G401 (cell line): ENCODE measurements around the gene EPHA1. TPM values are rescaled to one million over a fixed set of nuclear protein-coding genes. Genes with fewer than 3 reads are reported as not detected.

Experiments used
- DNase-seq: peaks from one replicate; pipeline ENCODE4 v3.0.0-alpha.2; 2015; ENCODE audit warnings: low spot score
- in situ Hi-C: cut with HindIII; loops from 2 replicates; pipeline ENCODE4 v1.10.0; 2016; ENCODE audit warnings: low sequenced_read_pairs, mixed read lengths
- total RNA-seq: library from RNA; depleted of rRNA; stranded (reverse); fragments of >200 nt; shearing (Covaris generic); gene quantifications from 2 replicates; pipeline ENCODE4 v1.2.3, GENCODE V29; 2014

EPHA1 gene
- total RNA-seq, 1 experiment from 2014 or later, result not detected

DNA sequence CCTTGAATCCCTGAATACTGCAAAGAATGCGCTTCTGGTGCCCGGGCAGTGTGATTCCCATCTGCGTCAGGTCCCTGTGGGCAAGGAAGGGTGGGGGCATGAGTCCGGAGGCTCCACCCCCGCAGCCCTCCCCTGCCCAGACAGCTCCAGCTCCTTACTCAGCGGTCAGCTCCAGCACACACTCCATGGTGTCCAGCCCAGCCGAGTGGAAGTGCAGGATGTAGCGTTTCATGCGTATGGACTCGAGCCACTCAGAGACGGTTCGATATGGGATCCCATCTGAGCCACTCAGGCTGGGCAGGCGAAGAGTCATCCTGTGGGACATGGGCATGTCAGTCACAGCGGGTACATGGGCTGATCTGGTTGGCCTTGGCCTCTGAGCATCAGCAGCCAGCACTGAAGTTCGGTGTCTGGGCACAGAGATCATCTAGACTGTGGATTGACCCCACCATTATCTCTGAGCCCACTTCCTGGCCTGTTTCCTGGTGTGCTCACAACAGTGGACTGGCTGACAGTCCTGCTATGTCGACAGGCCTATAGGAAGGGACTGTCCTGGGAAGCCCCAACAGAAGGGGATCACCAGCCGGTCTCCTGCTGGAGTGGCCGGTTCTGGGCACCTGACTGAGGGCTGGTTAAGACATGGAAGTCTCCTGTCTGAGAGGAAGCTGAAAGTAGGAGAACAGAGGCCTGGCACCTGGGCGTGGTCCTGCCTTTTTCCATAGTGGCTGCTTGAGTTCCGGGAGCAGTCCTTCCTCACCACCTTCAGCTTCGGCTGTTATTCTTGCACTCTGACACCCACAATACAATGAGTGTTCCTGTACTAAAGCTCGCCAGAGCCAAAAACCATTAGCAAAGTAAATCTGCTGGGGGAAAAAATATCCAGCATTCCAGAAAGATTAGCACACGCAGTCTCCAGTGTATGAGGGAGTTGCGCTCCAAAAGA lies 16.9 kb downstream of the EPHA1 start:
- in situ Hi-C loops, result no loop called here
- peak; percentile 53 for DNase-seq

DNA sequence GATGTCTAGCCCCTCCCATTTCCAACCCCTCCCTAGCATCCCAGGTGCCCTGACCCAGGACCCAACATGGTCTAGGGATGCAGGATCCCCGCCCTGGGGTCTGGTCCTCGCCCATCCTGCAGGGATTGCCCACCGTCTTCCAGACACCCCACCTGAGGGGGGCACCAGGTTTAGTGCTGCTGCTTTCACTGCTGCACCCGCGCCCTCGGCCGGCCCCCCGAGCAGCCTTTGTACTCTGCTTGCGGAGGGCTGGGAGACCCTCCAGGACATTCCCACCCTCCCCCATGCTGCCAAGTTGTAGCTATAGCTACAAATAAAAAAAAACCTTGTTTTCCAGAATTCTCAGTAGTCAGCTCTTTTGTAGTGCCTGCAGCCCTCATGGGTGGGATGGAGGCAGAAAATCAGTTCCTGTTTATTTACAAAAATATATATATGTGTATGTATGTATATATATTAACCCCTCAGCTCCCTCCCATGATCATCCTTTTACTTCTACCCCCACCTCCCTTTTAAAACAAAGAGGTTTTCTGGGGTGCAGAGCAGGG lies 17.8 kb downstream of the EPHA1 start:
- in situ Hi-C loops, result no loop called here

DNA sequence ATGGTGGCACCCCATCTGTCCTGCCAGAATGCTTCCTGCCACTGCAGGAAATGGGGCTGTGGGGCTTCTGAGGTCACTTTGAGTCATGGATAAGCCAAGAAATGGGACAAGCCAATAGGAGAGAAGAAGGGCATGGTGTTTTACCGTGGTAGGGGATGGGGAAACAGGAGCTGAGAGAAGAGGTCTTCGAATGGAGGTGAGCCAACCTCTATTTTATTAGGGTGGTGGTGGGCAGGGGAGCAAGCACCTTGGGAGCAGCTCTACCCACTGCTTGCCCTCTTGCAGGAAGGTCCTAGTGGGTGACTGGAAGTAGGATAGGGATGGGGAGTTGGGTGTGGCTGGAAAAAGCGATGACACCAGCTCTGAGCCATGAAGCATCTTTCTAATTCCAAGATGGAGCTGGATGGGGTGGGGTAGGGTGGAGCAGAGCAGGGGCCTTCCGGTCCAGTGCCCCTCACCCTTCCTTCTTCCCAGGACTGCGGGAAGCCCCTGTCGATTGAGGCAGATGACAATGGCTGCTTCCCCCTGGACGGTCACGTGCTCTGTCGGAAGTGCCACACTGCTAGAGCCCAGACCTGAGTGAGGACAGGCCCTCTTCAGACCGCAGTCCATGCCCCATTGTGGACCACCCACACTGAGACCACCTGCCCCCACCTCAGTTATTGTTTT lies 18.4 kb downstream of the EPHA1 start:
- in situ Hi-C loops, result no loop called here
- no peak for DNase-seq

More for the DNA sequence above, 17.8 kb downstream of the EPHA1 start:
- DNase-seq, result no peak

DNA sequence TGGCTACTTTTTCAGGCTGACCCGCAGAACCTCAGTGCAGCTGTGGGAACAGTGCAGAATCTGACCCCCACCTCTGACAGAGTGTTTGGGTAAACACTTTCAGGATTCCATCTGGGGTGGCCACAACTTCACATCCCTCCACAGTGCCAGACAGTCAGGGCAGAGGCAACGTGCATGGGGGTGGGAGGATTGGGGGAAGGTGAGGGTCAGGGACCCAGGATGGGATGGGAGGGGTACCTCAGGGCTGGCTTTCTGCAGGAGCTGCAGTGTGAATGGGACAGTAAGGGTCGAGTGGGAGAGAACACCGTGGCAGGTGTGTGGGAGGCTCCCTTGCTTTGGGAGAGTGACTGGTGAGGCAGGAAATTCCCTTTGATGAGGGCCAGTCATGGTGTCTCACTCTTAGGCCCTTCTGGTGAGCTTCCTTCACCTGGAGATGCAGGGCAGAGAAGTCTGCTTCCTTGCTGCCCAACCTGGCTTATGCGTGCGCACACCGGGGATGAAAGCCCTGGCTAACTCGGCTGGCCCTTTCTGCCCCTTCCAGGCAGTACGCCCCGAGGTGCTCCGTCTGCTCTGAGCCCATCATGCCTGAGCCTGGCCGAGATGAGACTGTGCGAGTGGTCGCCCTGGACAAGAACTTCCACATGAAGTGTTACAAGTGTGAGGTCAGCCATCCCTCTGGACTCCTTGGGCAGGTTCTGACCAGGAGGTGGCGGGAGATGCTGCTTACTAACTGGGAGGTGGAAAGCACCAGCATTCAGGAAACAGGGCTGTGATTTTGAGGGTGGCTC lies 19.1 kb downstream of the EPHA1 start:
- DNase-seq, result peak; percentile 54
- in situ Hi-C loops, result no loop called here

DNA sequence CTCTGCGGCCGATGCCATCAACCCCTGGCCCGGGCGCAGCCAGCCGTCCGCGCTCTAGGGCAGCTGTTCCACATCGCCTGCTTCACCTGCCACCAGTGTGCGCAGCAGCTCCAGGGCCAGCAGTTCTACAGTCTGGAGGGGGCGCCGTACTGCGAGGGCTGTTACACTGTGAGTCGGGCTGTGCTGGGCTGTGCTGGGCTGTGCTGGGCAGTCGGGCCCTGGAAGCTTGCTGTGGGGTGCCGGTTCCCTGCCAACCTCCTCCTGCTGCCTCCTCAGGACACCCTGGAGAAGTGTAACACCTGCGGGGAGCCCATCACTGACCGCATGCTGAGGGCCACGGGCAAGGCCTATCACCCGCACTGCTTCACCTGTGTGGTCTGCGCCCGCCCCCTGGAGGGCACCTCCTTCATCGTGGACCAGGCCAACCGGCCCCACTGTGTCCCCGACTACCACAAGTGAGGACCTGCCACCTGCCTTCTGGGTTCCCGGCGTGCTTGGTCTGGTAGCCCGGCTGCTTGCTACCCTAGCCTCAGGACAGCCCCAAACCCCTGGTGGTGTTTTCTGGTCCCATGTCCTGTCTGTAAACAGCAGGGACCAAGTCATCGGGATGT lies 20.1 kb downstream of the EPHA1 start:
- in situ Hi-C loops, result no loop called here

DNA sequence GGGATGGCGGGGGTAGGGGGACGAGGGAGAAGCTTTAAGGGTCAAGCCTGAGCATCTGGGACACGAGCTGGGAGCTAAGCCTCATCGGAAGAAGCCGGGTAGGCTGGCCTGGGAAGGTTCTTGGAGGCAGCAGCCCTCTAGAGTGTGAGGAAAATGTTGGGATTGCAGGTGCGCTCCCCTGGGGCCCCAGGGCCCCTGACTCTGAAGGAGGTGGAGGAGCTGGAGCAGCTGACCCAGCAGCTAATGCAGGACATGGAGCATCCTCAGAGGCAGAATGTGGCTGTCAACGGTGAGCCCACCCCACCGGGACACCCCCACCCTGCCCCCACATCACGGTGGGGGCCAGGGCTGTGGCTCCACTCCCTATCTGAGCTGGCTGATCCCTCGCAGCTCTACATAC lies 20.6 kb downstream of the EPHA1 start:
- no peak for DNase-seq
- in situ Hi-C loops, result no loop called here

More for the DNA sequence above, 20.1 kb downstream of the EPHA1 start:
- no peak for DNase-seq

DNA sequence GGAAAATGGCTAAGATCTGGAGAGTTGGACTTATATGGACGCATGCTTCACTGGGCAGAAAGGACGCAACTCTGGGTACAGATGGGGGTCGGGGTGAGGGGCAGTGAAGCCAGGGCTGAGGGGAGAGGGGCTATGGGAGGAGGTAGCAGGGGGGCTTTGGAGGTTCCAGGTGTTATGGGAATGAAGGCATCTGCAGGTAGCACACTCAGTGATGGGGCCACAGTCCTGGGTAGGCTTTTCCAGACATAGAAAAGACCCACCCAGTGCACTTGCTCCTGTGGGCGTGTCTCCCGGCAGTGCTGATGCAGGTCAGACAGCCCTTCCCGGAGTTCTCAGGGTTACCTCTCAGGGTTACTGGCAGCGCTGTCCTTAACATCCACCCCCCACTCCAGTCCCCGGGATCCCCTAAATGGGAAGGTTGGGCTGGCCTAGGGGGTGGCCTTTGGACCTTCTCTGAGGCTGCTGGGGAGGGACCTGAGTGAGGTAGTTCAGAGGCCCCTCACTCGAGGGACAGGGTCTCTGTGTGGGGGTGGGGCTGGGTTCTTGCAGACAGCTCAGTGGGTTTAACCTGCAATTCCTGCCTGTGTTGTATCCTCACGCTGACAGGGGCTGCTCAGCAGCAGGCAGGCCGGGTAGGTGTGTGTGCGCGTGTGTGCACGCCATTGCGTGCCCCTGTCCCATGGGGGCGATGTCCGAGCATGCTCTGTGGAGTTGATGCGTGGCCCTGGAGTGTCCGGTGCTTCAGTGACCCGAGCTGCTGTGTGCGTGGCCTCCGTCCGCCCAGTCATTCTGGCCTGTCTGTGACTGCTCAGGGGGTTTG lies 21.3 kb downstream of the EPHA1 start:
- in situ Hi-C loops, result no loop called here
- no peak for DNase-seq

DNA sequence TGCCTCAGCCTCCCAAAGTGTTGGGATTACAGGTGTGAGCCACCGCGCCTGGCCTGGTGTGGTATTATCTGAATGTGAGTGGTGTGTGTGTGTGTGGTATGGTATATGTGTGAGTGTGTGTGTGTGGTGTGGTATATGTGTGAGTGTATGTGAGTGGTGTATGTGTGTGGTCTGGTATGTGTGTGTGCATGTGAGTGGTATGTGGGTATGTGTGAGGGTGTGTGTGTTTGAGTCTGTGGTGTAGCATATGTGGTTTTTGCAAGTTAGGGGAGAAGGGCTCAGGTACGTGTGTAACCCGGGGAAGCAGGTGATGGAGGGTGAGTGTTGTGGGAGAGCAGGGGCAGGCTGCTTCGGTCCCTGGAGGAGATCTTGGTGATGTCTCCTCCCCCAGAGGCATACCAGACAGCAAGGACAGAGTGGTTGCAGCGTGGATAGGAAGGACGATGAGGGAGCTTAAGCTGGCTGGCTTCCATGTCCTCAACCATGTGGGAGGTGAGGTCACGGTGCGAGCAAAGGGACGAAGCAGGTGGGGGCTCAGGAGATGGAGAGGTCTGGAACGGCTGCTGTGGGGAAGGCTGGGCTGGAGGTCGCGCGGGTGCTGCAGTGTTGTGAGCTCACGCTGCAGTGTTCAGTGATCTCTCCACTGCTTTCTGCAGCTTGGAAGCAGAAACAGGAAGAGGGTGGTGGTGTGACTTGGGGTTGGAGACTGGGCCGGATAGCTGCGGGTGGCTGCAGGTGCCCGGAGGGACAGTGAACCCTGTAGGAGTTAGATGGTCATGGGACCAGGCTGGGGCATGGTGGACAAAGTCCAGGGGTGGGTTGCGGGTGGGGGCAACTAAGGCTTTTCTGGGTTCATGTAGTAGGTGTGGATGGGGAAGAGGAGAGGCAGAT lies 22.5 kb downstream of the EPHA1 start:
- peak; percentile 47 for DNase-seq
- in situ Hi-C loops, result no loop called here

DNA sequence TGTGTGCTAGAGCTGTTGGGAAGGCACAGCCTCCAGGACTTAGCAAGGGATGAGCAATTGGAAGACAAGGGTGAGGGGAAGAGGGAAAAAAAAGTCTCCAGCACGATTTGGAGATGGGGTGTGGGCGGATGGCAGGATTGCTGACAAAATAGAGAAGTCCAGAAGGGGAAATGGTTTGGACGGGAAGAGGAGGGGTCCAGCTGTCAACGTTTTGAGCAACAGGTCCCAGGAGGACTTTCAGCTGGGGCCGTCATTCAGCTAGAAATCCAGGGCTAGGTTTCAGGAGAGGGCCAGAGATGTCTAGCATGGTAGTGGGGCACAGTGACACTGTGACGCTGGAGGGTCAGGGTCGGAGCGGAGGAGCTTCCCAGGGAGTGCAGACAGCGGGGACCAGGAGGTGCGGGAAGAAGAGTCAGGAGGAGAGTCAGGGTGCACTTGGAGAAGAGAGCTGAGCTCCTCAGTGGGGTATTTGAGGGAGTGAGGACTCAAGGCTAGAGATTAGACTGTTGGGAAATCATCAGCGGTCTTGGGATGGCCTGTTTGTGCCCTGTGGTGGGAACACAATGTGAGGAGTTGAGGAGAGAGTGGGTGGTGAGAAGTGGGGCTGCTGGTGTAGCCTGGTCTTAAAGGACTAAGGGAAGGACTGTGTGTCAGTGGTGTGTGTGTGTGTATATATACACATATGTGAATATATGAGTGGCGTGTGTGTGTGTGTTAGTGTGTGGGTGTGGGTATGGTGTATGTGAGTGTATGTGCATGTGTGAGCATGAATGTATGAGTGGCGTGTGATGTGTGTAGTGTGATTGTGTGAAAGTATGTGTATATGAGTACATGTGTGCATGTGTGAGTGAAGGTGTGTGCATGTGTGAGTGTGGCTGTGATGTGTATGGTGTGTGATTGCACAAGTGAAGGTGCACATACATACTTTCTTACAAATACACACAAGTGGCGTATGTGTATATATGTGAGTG lies 23.7 kb downstream of the EPHA1 start:
- in situ Hi-C loops, result no loop called here
- DNase-seq, result no peak

DNA sequence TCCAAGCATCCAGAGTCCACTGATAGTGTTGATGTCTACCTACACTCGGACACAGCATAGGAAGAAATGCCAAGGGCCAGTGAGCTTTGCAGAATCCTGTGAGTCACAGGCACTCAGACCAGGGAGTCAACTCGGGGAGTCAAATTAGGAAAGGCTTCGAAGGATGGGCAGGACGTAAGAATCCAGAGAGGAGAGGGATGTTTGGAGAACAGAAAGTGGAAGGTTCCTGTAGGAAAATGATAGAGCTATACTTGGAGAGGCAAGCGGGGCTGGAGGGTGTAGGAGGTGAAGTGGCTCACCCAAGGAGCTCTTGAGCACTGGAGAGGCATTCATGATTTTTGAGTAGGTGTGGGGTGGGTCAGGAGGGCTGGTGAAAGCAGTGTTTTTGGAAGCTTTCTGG lies 24.5 kb downstream of the EPHA1 start:
- peak; percentile 48 for DNase-seq
- in situ Hi-C loops, result no loop called here

DNA sequence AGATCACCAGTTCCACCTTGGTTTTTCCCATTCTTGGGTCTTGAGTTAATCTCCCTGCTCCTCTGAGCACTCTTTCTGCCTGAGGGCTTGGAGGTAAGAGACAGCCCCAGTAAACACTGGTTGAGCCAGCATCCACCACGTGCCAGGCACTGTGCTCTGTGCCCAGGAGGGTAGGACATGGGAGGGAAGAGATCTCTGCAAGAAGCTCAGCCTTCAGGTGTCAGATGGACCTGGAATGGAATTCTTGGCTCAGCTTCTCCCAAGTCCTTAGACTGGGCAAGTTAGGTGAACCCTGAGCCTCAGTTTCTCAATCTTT lies 25.1 kb downstream of the EPHA1 start:
- in situ Hi-C loops, result no loop called here
- DNase-seq, result no peak

DNA sequence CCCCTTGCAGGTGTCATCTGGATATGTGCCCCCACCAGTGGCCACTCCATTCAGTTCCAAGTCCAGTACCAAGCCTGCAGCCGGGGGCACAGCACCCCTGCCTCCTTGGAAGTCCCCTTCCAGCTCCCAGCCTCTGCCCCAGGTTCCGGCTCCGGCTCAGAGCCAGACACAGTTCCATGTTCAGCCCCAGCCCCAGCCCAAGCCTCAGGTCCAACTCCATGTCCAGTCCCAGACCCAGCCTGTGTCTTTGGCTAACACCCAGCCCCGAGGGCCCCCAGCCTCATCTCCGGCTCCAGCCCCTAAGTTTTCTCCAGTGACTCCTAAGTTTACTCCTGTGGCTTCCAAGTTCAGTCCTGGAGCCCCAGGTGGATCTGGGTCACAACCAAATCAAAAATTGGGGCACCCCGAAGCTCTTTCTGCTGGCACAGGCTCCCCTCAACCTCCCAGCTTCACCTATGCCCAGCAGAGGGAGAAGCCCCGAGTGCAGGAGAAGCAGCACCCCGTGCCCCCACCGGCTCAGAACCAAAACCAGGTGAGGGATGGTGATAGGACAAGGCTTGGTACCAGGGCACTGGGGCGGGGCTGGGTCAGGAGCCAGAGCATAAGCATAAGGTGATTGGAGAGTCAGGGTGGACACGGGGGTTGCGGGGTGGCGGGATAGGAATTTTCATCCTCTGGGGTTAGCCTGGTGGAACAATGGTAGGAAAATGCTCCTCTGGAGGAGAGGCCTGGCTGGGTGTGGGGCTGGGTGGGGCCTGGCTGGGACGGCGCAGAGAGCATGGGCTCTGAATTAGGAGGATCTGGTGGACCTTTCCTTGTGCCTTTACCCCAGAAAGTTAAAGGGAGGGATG lies 25.6 kb downstream of the EPHA1 start:
- in situ Hi-C loops, result no loop called here
- no peak for DNase-seq

DNA sequence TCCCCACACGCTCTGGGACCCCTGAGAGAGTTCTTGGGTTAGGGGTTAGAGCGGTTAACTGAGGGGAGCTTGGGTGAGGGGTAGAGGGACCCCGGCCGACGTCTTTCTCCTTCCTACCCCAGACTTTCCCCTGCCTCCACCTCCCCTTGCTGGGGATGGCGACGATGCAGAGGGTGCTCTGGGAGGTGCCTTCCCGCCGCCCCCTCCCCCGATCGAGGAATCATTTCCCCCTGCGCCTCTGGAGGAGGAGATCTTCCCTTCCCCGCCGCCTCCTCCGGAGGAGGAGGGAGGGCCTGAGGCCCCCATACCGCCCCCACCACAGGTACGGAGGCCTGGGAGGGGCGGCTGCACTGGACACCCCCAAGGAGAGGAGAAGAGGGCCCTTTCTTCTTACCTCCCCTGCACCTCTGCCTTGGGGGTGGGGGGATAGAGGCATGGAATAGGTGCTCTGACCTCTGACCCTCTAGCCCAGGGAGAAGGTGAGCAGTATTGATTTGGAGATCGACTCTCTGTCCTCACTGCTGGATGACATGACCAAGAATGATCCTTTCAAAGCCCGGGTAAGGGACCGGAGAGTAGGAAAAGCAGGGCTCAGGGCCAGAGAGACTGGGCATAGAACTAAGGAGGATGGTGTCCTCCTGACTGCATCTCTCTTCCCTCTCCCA lies 26.4 kb downstream of the EPHA1 start:
- DNase-seq, result no peak
- in situ Hi-C loops, result no loop called here

DNA sequence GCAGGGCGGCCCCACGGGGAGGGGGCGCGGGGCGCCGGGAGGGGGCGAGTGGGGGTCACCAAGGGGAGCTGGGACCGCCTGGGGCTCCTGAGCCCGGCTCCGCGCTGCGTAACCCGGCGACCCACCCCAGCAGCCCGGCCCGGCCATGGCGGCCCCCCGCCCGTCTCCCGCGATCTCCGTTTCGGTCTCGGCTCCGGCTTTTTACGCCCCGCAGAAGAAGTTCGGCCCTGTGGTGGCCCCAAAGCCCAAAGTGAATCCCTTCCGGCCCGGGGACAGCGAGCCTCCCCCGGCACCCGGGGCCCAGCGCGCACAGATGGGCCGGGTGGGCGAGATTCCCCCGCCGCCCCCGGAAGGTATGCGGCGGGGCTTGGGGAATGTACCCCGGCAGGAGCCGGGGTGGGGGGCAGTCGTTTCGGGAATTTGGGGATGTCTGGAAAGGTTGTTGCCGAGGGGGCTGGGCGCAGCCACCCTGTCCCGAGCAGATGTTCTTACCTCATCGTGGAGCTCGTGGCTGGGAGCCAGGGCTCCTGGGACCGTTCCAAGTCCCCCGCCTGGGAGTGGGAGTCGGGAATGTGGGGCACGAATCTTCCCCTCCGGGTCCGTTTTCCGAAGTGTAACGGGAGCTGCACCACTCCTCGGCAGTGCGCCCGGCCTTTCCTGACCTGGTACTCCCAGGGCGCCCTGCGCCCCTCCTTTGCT lies 27.1 kb downstream of the EPHA1 start:
- in situ Hi-C loops, result no loop called here
- no peak for DNase-seq
